ENCODE data around the gene AGBL4.
"Not testable (repeated sequence)": the region's sequence is repeated elsewhere in the genome, so short reads cannot be mapped to it uniquely, and the experiment has no call there.

Gene AGBL4

GRCh38 chr1:49051647-49052046 is 972.1 kb downstream of the AGBL4 start:
- DNase-seq (ENCODE audit: insufficient read length) = no peak
- TF ChIP-seq POLR2A (IDR thresholded peaks at IDR 0.05; ENCODE audit: low read depth, low read length) = no peak
- no peak for TF ChIP-seq POLR2AphosphoS5 (IDR thresholded peaks at IDR 0.05; ENCODE audit: low read depth, low read length)
- no peak for TF ChIP-seq TAF1 (IDR thresholded peaks at IDR 0.05; ENCODE audit: borderline replicate concordance, low read depth, low read length)
- no peak for FAIRE-seq

GRCh38 chr1:49050041-49050440 is 973.7 kb downstream of the AGBL4 start:
- TF ChIP-seq POLR2A (IDR thresholded peaks at IDR 0.05; ENCODE audit: low read depth, low read length) = no peak
- TF ChIP-seq POLR2AphosphoS5 (IDR thresholded peaks at IDR 0.05; ENCODE audit: low read depth, low read length) = no peak
- TF ChIP-seq TAF1 (IDR thresholded peaks at IDR 0.05; ENCODE audit: borderline replicate concordance, low read depth, low read length) = no peak
- DNase-seq (ENCODE audit: insufficient read length) = no peak
- FAIRE-seq = no peak

GRCh38 chr1:49048188-49048587 is 975.6 kb downstream of the AGBL4 start:
- TF ChIP-seq POLR2AphosphoS5 (IDR thresholded peaks at IDR 0.05; ENCODE audit: low read depth, low read length) = no peak
- no peak for TF ChIP-seq POLR2A (IDR thresholded peaks at IDR 0.05; ENCODE audit: low read depth, low read length)
- TF ChIP-seq TAF1 (IDR thresholded peaks at IDR 0.05; ENCODE audit: borderline replicate concordance, low read depth, low read length) = no peak
- no peak for FAIRE-seq
- no peak for DNase-seq (ENCODE audit: insufficient read length)

- no peak for DNase-seq (ENCODE audit: insufficient read length)
- no peak for TF ChIP-seq POLR2A (IDR thresholded peaks at IDR 0.05; ENCODE audit: low read depth, low read length)
- no peak for TF ChIP-seq TAF1 (IDR thresholded peaks at IDR 0.05; ENCODE audit: borderline replicate concordance, low read depth, low read length)
- no peak for TF ChIP-seq POLR2AphosphoS5 (IDR thresholded peaks at IDR 0.05; ENCODE audit: low read depth, low read length)
- FAIRE-seq = no peak
Observed at GRCh38 chr1:49046305-49046704, 977.4 kb downstream of the AGBL4 start.

- FAIRE-seq (no peak), DNase-seq (ENCODE audit: insufficient read length) (no peak)
Observed at GRCh38 chr1:49045371-49045770, 978.4 kb downstream of the AGBL4 start.

GRCh38 chr1:49036700-49037099 is 987.1 kb downstream of the AGBL4 start:
- TF ChIP-seq POLR2A (IDR thresholded peaks at IDR 0.05; ENCODE audit: low read depth, low read length) (no peak), POLR2AphosphoS5 (IDR thresholded peaks at IDR 0.05; ENCODE audit: low read depth, low read length) (no peak), TAF1 (IDR thresholded peaks at IDR 0.05; ENCODE audit: borderline replicate concordance, low read depth, low read length) (no peak)
- no peak for FAIRE-seq
- DNase-seq (ENCODE audit: insufficient read length) = no peak

More at GRCh38 chr1:49045371-49045770, 978.4 kb downstream of the AGBL4 start:
- TF ChIP-seq POLR2A (IDR thresholded peaks at IDR 0.05; ENCODE audit: low read depth, low read length) (no peak), POLR2AphosphoS5 (IDR thresholded peaks at IDR 0.05; ENCODE audit: low read depth, low read length) (no peak), TAF1 (IDR thresholded peaks at IDR 0.05; ENCODE audit: borderline replicate concordance, low read depth, low read length) (no peak)

GRCh38 chr1:49028396-49028795 is 995.4 kb downstream of the AGBL4 start:
- no peak for TF ChIP-seq POLR2AphosphoS5 (IDR thresholded peaks at IDR 0.05; ENCODE audit: low read depth, low read length)
- no peak for TF ChIP-seq TAF1 (IDR thresholded peaks at IDR 0.05; ENCODE audit: borderline replicate concordance, low read depth, low read length)
- no peak for TF ChIP-seq POLR2A (IDR thresholded peaks at IDR 0.05; ENCODE audit: low read depth, low read length)
- FAIRE-seq = no peak
- no peak for DNase-seq (ENCODE audit: insufficient read length)

GRCh38 chr1:49026230-49026811 is 997.4 kb downstream of the AGBL4 start:
- TF ChIP-seq TAF1 (IDR thresholded peaks at IDR 0.05; ENCODE audit: borderline replicate concordance, low read depth, low read length) (no peak), POLR2AphosphoS5 (IDR thresholded peaks at IDR 0.05; ENCODE audit: low read depth, low read length) (no peak), POLR2A (IDR thresholded peaks at IDR 0.05; ENCODE audit: low read depth, low read length) (no peak)
- no peak for DNase-seq (ENCODE audit: insufficient read length)
- FAIRE-seq = no peak

GRCh38 chr1:49016030-49016977 is 1007.5 kb downstream of the AGBL4 start:
- no peak for DNase-seq (ENCODE audit: insufficient read length)
- TF ChIP-seq TAF1 (IDR thresholded peaks at IDR 0.05; ENCODE audit: borderline replicate concordance, low read depth, low read length) (no peak), POLR2AphosphoS5 (IDR thresholded peaks at IDR 0.05; ENCODE audit: low read depth, low read length) (no peak), POLR2A (IDR thresholded peaks at IDR 0.05; ENCODE audit: low read depth, low read length) (no peak)
- no peak for FAIRE-seq

- FAIRE-seq (no peak), DNase-seq (ENCODE audit: insufficient read length) (no peak)
- TF ChIP-seq POLR2A (IDR thresholded peaks at IDR 0.05; ENCODE audit: low read depth, low read length) (no peak), TAF1 (IDR thresholded peaks at IDR 0.05; ENCODE audit: borderline replicate concordance, low read depth, low read length) (no peak), POLR2AphosphoS5 (IDR thresholded peaks at IDR 0.05; ENCODE audit: low read depth, low read length) (no peak)
Observed at GRCh38 chr1:49013079-49013478, 1010.7 kb downstream of the AGBL4 start.

GRCh38 chr1:49002981-49003380 is 1020.8 kb downstream of the AGBL4 start:
- not testable (repeated sequence) for DNase-seq (ENCODE audit: insufficient read length); FAIRE-seq

GRCh38 chr1:48999321-48999720 is 1024.4 kb downstream of the AGBL4 start:
- FAIRE-seq (no peak), DNase-seq (ENCODE audit: insufficient read length) (no peak)
- TF ChIP-seq TAF1 (IDR thresholded peaks at IDR 0.05; ENCODE audit: borderline replicate concordance, low read depth, low read length) = no peak
- no peak for TF ChIP-seq POLR2AphosphoS5 (IDR thresholded peaks at IDR 0.05; ENCODE audit: low read depth, low read length)
- no peak for TF ChIP-seq POLR2A (IDR thresholded peaks at IDR 0.05; ENCODE audit: low read depth, low read length)

Measured in GM12892 (cell line).